HG02970 (cell line): Measurements from ENCODE around the gene ZNF653.

ENCODE experiments used
- ATAC-seq: cut with Tn5 transposase; IDR thresholded peaks from one replicate; pipeline ENCODE4 v1.9.1; 2021; ENCODE audit warnings: mild to moderate bottlenecking, moderate library complexity, moderate number of reproducible peaks; ENCODE audit not compliant: unreplicated experiment, low FRiP score

ZNF653 gene

GRCh38 chr19:11519138-11519537 lies 13.5 kb upstream of the ZNF653 start:
- no peak for ATAC-seq

- no peak for ATAC-seq
Measured at GRCh38 chr19:11513946-11514345, 8.3 kb upstream of the ZNF653 start.

DNA sequence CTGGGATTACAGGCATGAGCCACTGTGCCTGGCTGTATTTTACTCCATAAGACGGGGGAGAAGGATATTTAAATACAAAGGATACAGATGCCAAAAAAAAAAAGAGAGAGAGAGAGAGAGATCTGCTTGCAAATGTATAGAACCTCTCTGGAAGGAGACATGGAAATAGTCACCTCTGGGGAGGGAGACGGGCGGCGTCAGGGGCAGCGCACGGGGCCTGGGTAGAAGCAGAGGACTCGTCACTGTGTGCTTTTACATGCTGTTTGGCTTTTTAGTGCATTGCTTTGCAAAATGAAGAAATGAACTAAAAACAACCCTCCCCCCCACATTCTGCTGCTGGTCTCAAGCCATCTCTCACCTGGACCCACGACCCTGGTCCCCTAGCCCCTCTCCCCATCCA lies 4.8 kb upstream of the ZNF653 start:
- no peak for ATAC-seq

DNA sequence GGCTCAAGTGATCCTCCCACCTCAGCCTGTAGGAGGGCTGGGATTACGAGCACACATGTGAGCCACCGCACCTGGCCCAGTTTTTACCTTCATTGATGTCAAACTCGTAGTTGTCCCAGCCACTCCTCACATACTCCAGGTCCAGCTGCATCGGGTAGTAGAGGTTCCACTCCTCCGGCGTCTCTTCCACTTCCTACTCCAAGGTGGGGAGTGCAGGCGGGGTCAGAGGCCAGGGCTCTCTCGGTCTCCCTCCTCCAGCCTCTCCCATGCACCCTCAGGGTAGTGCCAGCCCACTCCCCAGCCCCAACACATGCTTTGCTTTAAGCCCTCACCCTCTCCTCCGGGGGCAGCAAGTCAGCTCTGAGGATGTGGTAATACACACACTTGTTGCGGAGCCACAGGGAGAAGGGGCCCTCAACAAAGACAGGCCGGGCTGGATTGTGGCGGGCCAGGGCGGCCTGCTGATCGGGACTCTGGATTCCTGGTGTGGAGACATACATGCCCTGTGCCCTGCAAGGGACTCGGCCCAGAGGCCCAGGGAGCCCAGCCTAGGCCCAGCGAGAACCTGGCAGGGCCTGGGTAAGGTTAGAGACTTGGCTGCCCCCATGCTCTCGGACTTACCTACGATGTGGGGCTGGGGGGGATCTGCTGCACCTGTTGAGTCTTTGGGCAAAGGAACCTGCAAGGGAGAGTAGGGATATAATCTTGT lies 1.9 kb upstream of the ZNF653 start:
- ATAC-seq = no peak

GRCh38 chr19:11506967-11507366 lies 1.3 kb upstream of the ZNF653 start:
- ATAC-seq = no peak

- peak; percentile 26 for ATAC-seq
Measured at GRCh38 chr19:11506101-11506555, 489 bp upstream of the ZNF653 start.

GRCh38 chr19:11505032-11505503 lies 571 bp downstream of the ZNF653 start:
- peak; percentile 85 for ATAC-seq

GRCh38 chr19:11504502-11505031 lies 1.1 kb downstream of the ZNF653 start:
- no peak for ATAC-seq

- ATAC-seq = no peak
Measured at GRCh38 chr19:11499890-11500420, 5.7 kb downstream of the ZNF653 start.

DNA sequence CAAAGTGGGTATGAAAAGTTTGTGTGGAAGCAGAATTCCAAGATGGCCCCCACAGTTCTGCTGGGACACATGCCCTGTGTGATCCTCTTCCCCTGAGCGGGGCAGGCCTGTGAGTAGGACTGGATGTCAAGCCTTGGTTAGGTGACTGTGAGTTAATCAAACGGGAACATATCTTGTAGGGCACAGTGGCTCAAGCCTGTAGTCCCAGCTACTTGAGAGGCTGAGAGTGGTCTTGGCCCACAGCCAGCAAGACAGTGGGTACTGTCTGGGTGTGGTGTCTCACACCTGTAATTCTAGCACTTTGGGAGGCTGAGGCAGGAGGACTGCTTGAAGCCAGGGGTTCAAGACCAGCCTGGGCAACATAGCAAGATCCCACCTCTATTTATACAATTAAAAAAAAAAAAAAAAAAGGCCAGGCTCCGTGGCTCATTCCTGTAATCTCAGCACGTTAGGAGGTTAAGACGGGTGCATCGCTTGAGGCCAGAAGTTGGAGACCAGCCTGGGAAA lies 6.4 kb downstream of the ZNF653 start:
- ATAC-seq = no peak

- no peak for ATAC-seq
Measured at GRCh38 chr19:11496391-11497163, 9.1 kb downstream of the ZNF653 start.

GRCh38 chr19:11495885-11496284 lies 9.8 kb downstream of the ZNF653 start:
- no peak for ATAC-seq

GRCh38 chr19:11495481-11495880 lies 10.2 kb downstream of the ZNF653 start:
- ATAC-seq = no peak

GRCh38 chr19:11494634-11495285 lies 10.9 kb downstream of the ZNF653 start:
- no peak for ATAC-seq

DNA sequence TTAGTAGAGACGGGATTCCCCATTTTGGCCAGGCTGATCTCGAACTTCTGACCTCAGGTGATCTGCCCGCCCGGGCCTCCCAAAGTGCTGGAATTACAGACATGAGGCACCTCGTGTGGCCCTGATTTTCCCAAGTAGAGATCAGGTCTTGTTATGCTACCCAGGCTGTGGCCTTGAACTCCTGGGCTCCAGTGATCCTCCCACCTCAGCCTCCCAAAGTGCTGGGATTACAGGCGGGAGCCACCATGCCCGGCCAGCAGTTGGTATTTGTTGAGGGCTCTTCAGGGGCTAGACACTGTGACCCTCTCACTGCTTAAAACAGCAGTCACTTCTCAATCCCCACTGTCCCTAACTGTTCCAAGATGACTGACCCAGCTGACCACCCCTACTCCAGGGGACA lies 16.3 kb downstream of the ZNF653 start:
- no peak for ATAC-seq

- no peak for ATAC-seq
Measured at GRCh38 chr19:11486661-11487503, 18.8 kb downstream of the ZNF653 start.

DNA sequence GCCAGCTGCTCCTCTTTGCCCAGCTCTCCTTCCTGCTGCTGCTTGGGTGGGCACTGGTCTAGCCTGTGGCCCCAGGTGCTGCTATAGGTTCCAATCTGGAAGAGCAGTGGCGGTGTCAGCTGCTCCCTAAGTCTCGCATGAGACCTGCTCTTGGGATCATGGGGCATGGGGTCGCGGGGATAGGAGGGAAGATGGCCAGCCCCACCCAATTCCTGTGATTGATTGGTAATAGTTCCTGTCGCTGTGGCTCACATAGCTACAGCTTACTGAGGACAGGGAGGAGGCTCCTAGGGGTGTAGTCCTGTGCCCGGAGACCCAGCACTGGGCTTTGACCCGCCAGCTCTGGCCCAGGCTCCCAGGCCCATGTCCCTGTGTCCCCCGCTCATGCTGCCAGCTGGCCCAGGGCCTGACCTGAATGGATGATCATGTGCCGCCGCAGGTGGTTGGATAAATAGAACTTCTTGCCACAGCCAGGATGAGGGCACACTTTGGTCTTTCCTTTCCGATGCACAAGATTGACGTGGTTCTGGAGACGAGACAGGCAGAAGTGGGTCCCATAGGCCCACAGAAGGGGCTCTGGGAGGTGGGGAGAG lies 20.3 kb downstream of the ZNF653 start:
- no peak for ATAC-seq

DNA sequence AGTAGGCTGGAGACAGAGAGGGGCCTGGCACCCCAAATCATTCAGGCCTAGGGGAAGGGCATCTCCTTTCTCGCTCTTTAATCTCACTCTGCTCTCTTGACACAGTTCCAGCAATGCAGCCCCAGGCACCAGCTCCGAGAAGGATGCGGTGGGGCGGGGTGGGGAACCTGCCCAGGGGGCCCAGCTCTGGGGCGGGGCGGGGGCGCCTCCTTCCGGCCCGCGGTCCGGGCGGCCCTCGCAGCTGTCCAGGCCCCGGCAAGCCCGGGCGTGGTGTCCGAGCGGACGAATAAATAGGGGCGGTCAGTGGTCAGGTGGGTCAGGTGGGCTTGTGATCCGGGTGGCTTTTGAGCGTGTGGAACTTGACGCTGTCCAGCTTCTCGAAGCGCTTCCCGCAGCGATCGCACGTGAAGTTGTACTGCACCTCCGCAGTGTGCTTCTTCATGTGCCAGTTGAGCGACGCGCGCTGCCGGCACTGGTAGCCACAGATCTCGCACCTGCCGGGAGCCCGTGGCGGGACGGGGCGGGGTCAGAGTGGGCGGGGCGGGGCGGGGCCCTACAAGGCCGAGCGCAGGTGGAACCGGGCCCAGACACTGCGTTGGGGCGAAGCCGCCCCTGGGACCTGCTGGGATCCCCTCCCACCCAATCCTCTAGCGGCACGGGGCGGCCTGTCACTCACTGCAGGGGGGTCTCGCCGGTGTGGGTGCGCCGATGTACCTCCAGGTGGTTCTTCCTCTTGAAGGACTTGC lies 22.1 kb downstream of the ZNF653 start:
- no peak for ATAC-seq
